HepG2 (cell line): ENCODE measurements around the gene SKIDA1. TPM values are rescaled to one million over a fixed set of nuclear protein-coding genes. Genes with fewer than 3 reads are reported as not detected.
A peak's percentile ranks its signal among the peaks of the same experiment; 100 is the strongest.

Experiments used
- ATF1 ChIP-seq: IDR thresholded peaks from 2 replicates; pipeline ENCODE4 v1.6.1; 2016; ENCODE audit warnings: mild to moderate bottlenecking, control low read depth
- BRCA1 ChIP-seq: sonication (generic); formaldehyde crosslinking; IDR thresholded peaks from 2 replicates; pipeline ENCODE4 v1.4.0; 2020; ENCODE audit warnings: missing genetic modification reagents
- CBFB ChIP-seq: sonication (generic); formaldehyde crosslinking; IDR thresholded peaks from 2 replicates; pipeline ENCODE4 v1.4.0; 2020; ENCODE audit warnings: missing genetic modification reagents
- CENPX ChIP-seq: sonication (generic); formaldehyde crosslinking; IDR thresholded peaks from 2 replicates; pipeline ENCODE4 v1.9.0; 2021; ENCODE audit warnings: mild to moderate bottlenecking, missing genetic modification reagents, moderate library complexity
- ELF1 ChIP-seq: sonication (generic); formaldehyde crosslinking; IDR thresholded peaks from 2 replicates; pipeline ENCODE4 v1.4.0; 2020; ENCODE audit warnings: missing genetic modification reagents
- ERF ChIP-seq: IDR thresholded peaks from 2 replicates; pipeline ENCODE4 v1.6.1; 2018; ENCODE audit warnings: missing biosample characterization, missing genetic modification reagents
- IRF2 ChIP-seq: IDR thresholded peaks from 2 replicates; pipeline ENCODE4 v1.6.1; 2018; ENCODE audit warnings: missing genetic modification reagents, missing compliant biosample characterization
- MIER2 ChIP-seq: IDR thresholded peaks from 2 replicates; pipeline ENCODE4 v1.6.1; 2016; ENCODE audit warnings: missing biosample characterization, missing genetic modification reagents
- NR2C2 ChIP-seq: sonication (generic); formaldehyde crosslinking; IDR thresholded peaks from 2 replicates; pipeline ENCODE4 v1.4.0; 2020; ENCODE audit warnings: missing genetic modification reagents, mild to moderate bottlenecking, moderate library complexity, borderline replicate concordance
- NRL ChIP-seq: sonication (generic); formaldehyde crosslinking; IDR thresholded peaks from 2 replicates; pipeline ENCODE4 v1.5.0; 2020; ENCODE audit warnings: missing genetic modification reagents, mild to moderate bottlenecking, moderate library complexity, borderline replicate concordance
- PCBP2 ChIP-seq: fragments of 200-400 bp; formaldehyde crosslinking; optimal IDR thresholded peaks from 2 replicates; pipeline ENCODE3; 2018; ENCODE audit warnings: low read length, low read depth; ENCODE audit not compliant: poor library complexity, severe bottlenecking
- RAD21 ChIP-seq: fragments of 450-650 bp; formaldehyde crosslinking; IDR thresholded peaks from 2 replicates; pipeline ENCODE4 v1.5.0; 2020; ENCODE audit warnings: mild to moderate bottlenecking
- REPIN1 ChIP-seq: sonication (generic); formaldehyde crosslinking; IDR thresholded peaks from 2 replicates; pipeline ENCODE4 v1.8.0; 2022; ENCODE audit warnings: missing genetic modification reagents, low read depth, mild to moderate bottlenecking, borderline replicate concordance
- SP4 ChIP-seq: sonication (generic); formaldehyde crosslinking; IDR thresholded peaks from 2 replicates; pipeline ENCODE4 v1.8.1; 2023; ENCODE audit warnings: mild to moderate bottlenecking, missing genetic modification reagents
- TAF1 ChIP-seq: sonication (generic); formaldehyde crosslinking; IDR thresholded peaks from 2 replicates; pipeline ENCODE4 v1.4.0; 2020; ENCODE audit warnings: missing genetic modification reagents
- TERF1 ChIP-seq: sonication (generic); formaldehyde crosslinking; IDR thresholded peaks from 2 replicates; pipeline ENCODE4 v1.8.0; 2022; ENCODE audit warnings: mild to moderate bottlenecking, missing genetic modification reagents, moderate library complexity
- ZFP82 ChIP-seq: sonication (generic); formaldehyde crosslinking; IDR thresholded peaks from 2 replicates; pipeline ENCODE4 v1.5.1; 2020; ENCODE audit warnings: mild to moderate bottlenecking, missing genetic modification reagents, borderline replicate concordance
- ZNF121 ChIP-seq: sonication (generic); formaldehyde crosslinking; IDR thresholded peaks from 2 replicates; pipeline ENCODE4 v1.5.0; 2020; ENCODE audit warnings: mild to moderate bottlenecking, missing genetic modification reagents
- ZNF235 ChIP-seq: sonication (generic); formaldehyde crosslinking; IDR thresholded peaks from 2 replicates; pipeline ENCODE4 v1.8.1; 2023; ENCODE audit warnings: mild to moderate bottlenecking, missing genetic modification reagents, borderline replicate concordance
- ZNF512 ChIP-seq: sonication (generic); formaldehyde crosslinking; IDR thresholded peaks from 2 replicates; pipeline ENCODE4 v1.4.0; 2020; ENCODE audit warnings: mild to moderate bottlenecking, missing genetic modification reagents
- ZNF691 ChIP-seq: sonication (generic); formaldehyde crosslinking; IDR thresholded peaks from 2 replicates; pipeline ENCODE4 v1.4.0; 2020; ENCODE audit warnings: missing genetic modification reagents, low read depth, mild to moderate bottlenecking, borderline replicate concordance
- polyA plus RNA-seq, 8 experiments: library from polyadenylated mRNA; depleted of rRNA in 3 of 8; stranded (reverse) in 7 of 8; unstranded in 1 of 8; fragments of >200 nt; fragmentation: Illumina TruSeq in 4 of 8; extraction: Trizol in 4 of 8; gene quantifications; 2 replicates each; pipeline versions ENCODE4 v1.2.1 to v1.2.3, GENCODE V29; 2011 to 2016; ENCODE audit warnings: low read depth in 4 of 8, missing spikeins in 1 of 8, mixed read lengths in 1 of 8; ENCODE audit not compliant: insufficient read depth in 1 of 8
- total RNA-seq, 5 experiments: library from RNA; depleted of rRNA; stranded (reverse); fragments of >200 nt; fragmentation: Illumina TruSeq; extraction: Trizol; gene quantifications; 2 replicates each; pipeline ENCODE4 v1.2.3, GENCODE V29; 2016; ENCODE audit warnings: low read depth in 1 of 5
- TF ChIP-seq, protein P1 (sequence below): sonication (generic); formaldehyde crosslinking; IDR thresholded peaks from 2 replicates; pipeline ENCODE4 v1.4.0; 2020; ENCODE audit warnings: mild to moderate bottlenecking, missing genetic modification reagents
- TF ChIP-seq, protein P2 (sequence below): IDR thresholded peaks from 2 replicates; pipeline ENCODE4 v1.6.1; 2018; ENCODE audit warnings: missing genetic modification reagents

SKIDA1 gene
- total and polyA plus RNA-seq, 2 of the 13 experiments (the other 11 are each of a cell fraction or from before 2014, with no cell fraction given) = 0.73 to 1.5 TPM

DNA sequence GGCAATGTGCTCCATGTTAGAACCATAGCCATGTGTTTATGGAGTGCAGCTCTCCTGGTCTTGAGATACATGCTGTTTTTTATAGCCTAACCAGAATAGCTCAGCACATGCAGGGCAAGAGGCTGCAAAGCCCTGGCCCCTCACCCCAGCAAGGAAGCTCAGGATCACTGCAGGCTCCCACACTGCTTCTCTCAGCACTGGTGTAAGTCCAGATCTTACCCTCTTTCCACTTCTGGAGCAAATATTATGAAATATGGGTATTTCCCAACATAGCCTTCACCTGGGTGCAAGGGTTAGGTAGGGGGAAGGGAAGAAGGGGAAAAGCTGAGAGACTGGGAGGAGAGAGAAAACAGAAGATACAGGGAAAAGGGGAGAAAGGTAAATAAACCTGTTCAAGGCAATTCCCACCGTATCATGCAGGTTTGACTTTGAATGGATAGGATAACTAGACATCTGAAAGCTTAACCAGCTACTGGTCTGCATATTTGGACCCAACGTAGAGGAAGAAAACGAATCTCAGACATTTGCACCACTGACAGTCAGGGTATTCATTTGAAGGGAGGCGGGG, 19.7 kb downstream of the SKIDA1 start (continued):
- no peak for TF ChIP-seq TERF1 (CRISPR knock-in tag)
- peak; percentile 52 for TF ChIP-seq PCBP2
- TF ChIP-seq NR2C2 (CRISPR knock-in tag) = peak; percentile 94
- peak; percentile 78 for TF ChIP-seq ELF1 (CRISPR knock-in tag)
- peak; percentile 86 for TF ChIP-seq CBFB (CRISPR knock-in tag)
- TF ChIP-seq, protein P1, sequence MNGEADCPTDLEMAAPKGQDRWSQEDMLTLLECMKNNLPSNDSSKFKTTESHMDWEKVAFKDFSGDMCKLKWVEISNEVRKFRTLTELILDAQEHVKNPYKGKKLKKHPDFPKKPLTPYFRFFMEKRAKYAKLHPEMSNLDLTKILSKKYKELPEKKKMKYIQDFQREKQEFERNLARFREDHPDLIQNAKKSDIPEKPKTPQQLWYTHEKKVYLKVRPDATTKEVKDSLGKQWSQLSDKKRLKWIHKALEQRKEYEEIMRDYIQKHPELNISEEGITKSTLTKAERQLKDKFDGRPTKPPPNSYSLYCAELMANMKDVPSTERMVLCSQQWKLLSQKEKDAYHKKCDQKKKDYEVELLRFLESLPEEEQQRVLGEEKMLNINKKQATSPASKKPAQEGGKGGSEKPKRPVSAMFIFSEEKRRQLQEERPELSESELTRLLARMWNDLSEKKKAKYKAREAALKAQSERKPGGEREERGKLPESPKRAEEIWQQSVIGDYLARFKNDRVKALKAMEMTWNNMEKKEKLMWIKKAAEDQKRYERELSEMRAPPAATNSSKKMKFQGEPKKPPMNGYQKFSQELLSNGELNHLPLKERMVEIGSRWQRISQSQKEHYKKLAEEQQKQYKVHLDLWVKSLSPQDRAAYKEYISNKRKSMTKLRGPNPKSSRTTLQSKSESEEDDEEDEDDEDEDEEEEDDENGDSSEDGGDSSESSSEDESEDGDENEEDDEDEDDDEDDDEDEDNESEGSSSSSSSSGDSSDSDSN (CRISPR knock-in tag) = peak; percentile 82
- TF ChIP-seq ATF1 (CRISPR knock-in tag) = peak; percentile 67; the same call in 1 of the 2 replicates
- 0 out of 2 replicates have a peak, but pooled peaks have one; percentile 52 for TF ChIP-seq BRCA1 (CRISPR knock-in tag)
- TF ChIP-seq ZNF512 (CRISPR knock-in tag) = no peak
- peak; percentile 60; the same call in 1 of the 2 replicates for TF ChIP-seq SP4
- peak; percentile 99 for TF ChIP-seq REPIN1 (CRISPR knock-in tag)
- TF ChIP-seq TAF1 (CRISPR knock-in tag) = peak; percentile 46; the same call in 1 of the 2 replicates
- no peak for TF ChIP-seq CENPX (CRISPR knock-in tag)
- no peak for TF ChIP-seq ZFP82 (CRISPR knock-in tag)
- TF ChIP-seq, protein P2, sequence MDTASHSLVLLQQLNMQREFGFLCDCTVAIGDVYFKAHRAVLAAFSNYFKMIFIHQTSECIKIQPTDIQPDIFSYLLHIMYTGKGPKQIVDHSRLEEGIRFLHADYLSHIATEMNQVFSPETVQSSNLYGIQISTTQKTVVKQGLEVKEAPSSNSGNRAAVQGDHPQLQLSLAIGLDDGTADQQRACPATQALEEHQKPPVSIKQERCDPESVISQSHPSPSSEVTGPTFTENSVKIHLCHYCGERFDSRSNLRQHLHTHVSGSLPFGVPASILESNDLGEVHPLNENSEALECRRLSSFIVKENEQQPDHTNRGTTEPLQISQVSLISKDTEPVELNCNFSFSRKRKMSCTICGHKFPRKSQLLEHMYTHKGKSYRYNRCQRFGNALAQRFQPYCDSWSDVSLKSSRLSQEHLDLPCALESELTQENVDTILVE (CRISPR knock-in tag) = peak; percentile 98
- no peak for TF ChIP-seq NRL (CRISPR knock-in tag)
- no peak; the same call in 1 of the 2 replicates for TF ChIP-seq ZNF691 (CRISPR knock-in tag)
- TF ChIP-seq ZNF235 (CRISPR knock-in tag) = peak; percentile 54; the same call in 1 of the 2 replicates
- peak; percentile 57; the same call in 1 of the 2 replicates for TF ChIP-seq RAD21 (CRISPR knock-in tag)
- peak; percentile 64; the same call in 1 of the 2 replicates for TF ChIP-seq ZNF121 (CRISPR knock-in tag)
- TF ChIP-seq IRF2 (CRISPR knock-in tag) = peak; percentile 97
- TF ChIP-seq ERF = peak; percentile 97
- TF ChIP-seq MIER2 (CRISPR knock-in tag) = peak; percentile 90
